Liver (tissue), 9 donors: ENCODE measurements around the gene SULT1A2. TPM values are rescaled to one million over a fixed set of nuclear protein-coding genes. Genes with fewer than 3 reads are reported as not detected.
A peak's percentile ranks its signal among the peaks of the same experiment; 100 is the strongest.
"Not testable (repeated sequence)": the region's sequence is repeated elsewhere in the genome, so short reads cannot be mapped to it uniquely, and the experiment has no call there.

Experiments
- DNase-seq: peaks from one replicate; pipeline ENCODE4 v3.0.0-alpha.2; 2017; ENCODE audit warnings: low spot score
- H3K27ac ChIP-seq, 2 donors: one replicate each; pipeline ENCODE4 v1.7.0; 2013; ENCODE audit warnings: inconsistent platforms in 2 of 2, low read length in 2 of 2, control low read depth in 1 of 2, low read depth in 1 of 2, mild to moderate bottlenecking in 1 of 2
- H3K27me3 ChIP-seq, 4 donors: one replicate each; pipeline versions ENCODE4 v1.6.1 to v1.7.0; 2013; ENCODE audit warnings: low read length in 3 of 4, inconsistent platforms in 1 of 4, mild to moderate bottlenecking in 1 of 4, moderate library complexity in 1 of 4; ENCODE audit not compliant: control insufficient read depth in 4 of 4, insufficient read depth in 4 of 4
- H3K36me3 ChIP-seq, 4 donors: one replicate each; pipeline versions ENCODE4 v1.6.1 to v1.7.0; 2013; ENCODE audit warnings: low read length in 3 of 4, mild to moderate bottlenecking in 3 of 4, low read depth in 1 of 4, moderate library complexity in 1 of 4; ENCODE audit not compliant: control insufficient read depth in 4 of 4, insufficient read depth in 3 of 4
- H3K4me1 ChIP-seq, 4 donors: one replicate each; pipeline versions ENCODE4 v1.6.1 to v1.7.0; 2013; ENCODE audit warnings: low read length in 3 of 4, mild to moderate bottlenecking in 3 of 4, moderate library complexity in 1 of 4; ENCODE audit not compliant: control insufficient read depth in 4 of 4, insufficient read depth in 4 of 4
- H3K4me3 ChIP-seq, 3 donors: one replicate each; pipeline versions ENCODE4 v1.6.1 to v1.7.0; 2013; ENCODE audit warnings: low read length in 3 of 3, control low read depth in 1 of 3, low read depth in 1 of 3, mild to moderate bottlenecking in 1 of 3
- H3K9ac ChIP-seq, 2 donors: one replicate each; pipeline ENCODE4 v1.7.0; 2013; ENCODE audit warnings: low read length in 2 of 2, mild to moderate bottlenecking in 2 of 2, moderate library complexity in 2 of 2, control low read depth in 1 of 2, low read depth in 1 of 2
- H3K9me3 ChIP-seq, 4 donors: one replicate each; pipeline versions ENCODE4 v1.6.1 to v1.7.0; 2013; ENCODE audit warnings: low read length in 3 of 4; ENCODE audit not compliant: control insufficient read depth in 4 of 4
- EGR1 ChIP-seq, 2 donors: IDR thresholded peaks; 2 replicates each; pipeline ENCODE4 v1.6.1; 2016 to 2018; ENCODE audit warnings: antibody characterized with exemption in 2 of 2, low read depth in 2 of 2
- FOXA1 ChIP-seq: IDR thresholded peaks from 2 replicates; pipeline ENCODE4 v1.6.1; 2016; ENCODE audit warnings: antibody characterized with exemption
- FOXA2 ChIP-seq: IDR thresholded peaks from 2 replicates; pipeline ENCODE4 v1.6.1; 2016; ENCODE audit warnings: antibody characterized with exemption
- GABPA ChIP-seq, 2 donors: IDR thresholded peaks in 1 of 2; conservative IDR thresholded peaks in 1 of 2; 2 replicates each; pipeline ENCODE4 v1.6.1; 2016; ENCODE audit warnings: antibody characterized with exemption in 2 of 2, mild to moderate bottlenecking in 1 of 2, moderate library complexity in 1 of 2
- HNF4A ChIP-seq, 2 donors: conservative IDR thresholded peaks; 2 replicates each; pipeline ENCODE4 v1.6.1; 2016; ENCODE audit warnings: antibody characterized with exemption in 2 of 2, mild to moderate bottlenecking in 2 of 2
- HNF4G ChIP-seq: IDR thresholded peaks from 2 replicates; pipeline ENCODE4 v1.6.1; 2016; ENCODE audit warnings: antibody characterized with exemption
- JUND ChIP-seq, 2 donors: IDR thresholded peaks; 2 replicates each; pipeline ENCODE4 v1.6.1; 2016; ENCODE audit warnings: antibody characterized with exemption in 2 of 2
- NR2F2 ChIP-seq: IDR thresholded peaks from 2 replicates; pipeline ENCODE4 v1.6.1; 2016; ENCODE audit warnings: antibody characterized with exemption
- RAD21 ChIP-seq, 2 donors: IDR thresholded peaks; 2 replicates each; pipeline ENCODE4 v1.6.1; 2016; ENCODE audit warnings: antibody characterized with exemption in 2 of 2, mild to moderate bottlenecking in 2 of 2
- RXRA ChIP-seq, 2 donors: IDR thresholded peaks; 2 replicates each; pipeline ENCODE4 v1.6.1; 2017 to 2018; ENCODE audit warnings: antibody characterized with exemption in 2 of 2, mild to moderate bottlenecking in 1 of 2
- SP1 ChIP-seq: IDR thresholded peaks from 2 replicates; pipeline ENCODE4 v1.6.1; 2018; ENCODE audit warnings: antibody characterized with exemption, mild to moderate bottlenecking
- TAF1 ChIP-seq: conservative IDR thresholded peaks from 2 replicates; pipeline ENCODE4 v1.6.1; 2016; ENCODE audit warnings: antibody characterized with exemption, mild to moderate bottlenecking
- YY1 ChIP-seq: IDR thresholded peaks from 2 replicates; pipeline ENCODE4 v1.6.1; 2016; ENCODE audit warnings: antibody characterized with exemption, mild to moderate bottlenecking
- WGBS: extraction: QIAGEN DNeasy Blood & Tissue Kit; methylation state at CpG from one replicate; pipeline ENCODE4 v1.1.7; 2013; 5-methylcytosine and 5-hydroxymethylcytosine counted together
- polyA plus RNA-seq, 2 donors: library from polyadenylated mRNA; stranded (reverse) in 1 of 2; unstranded in 1 of 2; fragments of 200-250 nt in 1 of 2; fragments of >200 nt in 1 of 2; fragmentation: Nextera tagmentation in 1 of 2; extraction: Ambion mirVana in 1 of 2; gene quantifications; one replicate each; pipeline versions ENCODE4 v1.2.1 to v1.2.3, GENCODE V29; 2013 to 2015
- total RNA-seq, 2 donors: library from RNA; depleted of rRNA; stranded (reverse); fragments of >200 nt; gene quantifications; one replicate each; pipeline ENCODE4 v1.2.3, GENCODE V29; 2014
- TF ChIP-seq, protein P1 (sequence below): IDR thresholded peaks from 2 replicates; pipeline ENCODE4 v1.6.1; 2016; ENCODE audit warnings: antibody characterized with exemption
- TF ChIP-seq, protein P2 (sequence below): IDR thresholded peaks from 2 replicates; pipeline ENCODE4 v1.6.1; 2016; ENCODE audit warnings: antibody characterized with exemption
- TF ChIP-seq, protein P3 (sequence below): fragments of 150-350 bp; IDR thresholded peaks from 2 replicates; pipeline ENCODE4 v1.5.1; 2017; ENCODE audit warnings: improper control_type of control experiment, low read depth, low read length; ENCODE audit not compliant: missing input control
- TF ChIP-seq, protein P4 (sequence below): IDR thresholded peaks from 2 replicates; pipeline ENCODE4 v1.6.1; 2016; ENCODE audit warnings: antibody characterized with exemption, mild to moderate bottlenecking
- TF ChIP-seq, protein P5 (sequence below): IDR thresholded peaks from 2 replicates; pipeline ENCODE4 v1.6.1; 2016; ENCODE audit warnings: antibody characterized with exemption
- donor health status: healthy.
- donor health status: healthy.
- donor health status: healthy.
- donor health status: healthy.
- donor health status: healthy.

Gene SULT1A2
- total and polyA plus RNA-seq, 4 donors: 1.6 to 29.4 (median 14.9) TPM

DNA sequence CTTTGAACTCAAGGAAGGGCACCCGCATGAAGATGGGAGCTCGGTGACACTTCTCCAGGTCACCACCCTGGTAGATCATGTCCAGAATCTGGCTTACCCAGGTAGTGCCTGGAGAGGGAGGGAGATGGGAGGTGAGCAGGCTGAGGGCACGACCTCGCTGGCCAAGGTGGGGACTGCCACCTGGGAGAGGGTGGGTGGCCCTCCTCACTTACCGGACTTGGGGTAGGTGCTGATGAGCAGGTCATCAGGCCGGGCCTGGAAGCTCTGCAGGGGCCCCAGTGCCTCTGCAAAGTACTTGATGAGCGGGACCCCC, 11.6 kb upstream of the SULT1A2 start:
- H3K9me3 ChIP-seq, H3K9ac ChIP-seq, H3K27me3 ChIP-seq, H3K4me3 ChIP-seq, H3K27ac ChIP-seq: not testable (repeated sequence)
- Histone ChIP-seq H3K4me1 (peaks cover 5 to 31% (median 28%) of the 10 kb centered on the region in 4 donors), H3K36me3 (peaks cover 3 to 16% (median 13%) of the 10 kb centered on the region in 4 donors)
- DNase-seq: peak; percentile 16
- 93% methylated on average over 6 of the region's 7 CpGs for WGBS

DNA sequence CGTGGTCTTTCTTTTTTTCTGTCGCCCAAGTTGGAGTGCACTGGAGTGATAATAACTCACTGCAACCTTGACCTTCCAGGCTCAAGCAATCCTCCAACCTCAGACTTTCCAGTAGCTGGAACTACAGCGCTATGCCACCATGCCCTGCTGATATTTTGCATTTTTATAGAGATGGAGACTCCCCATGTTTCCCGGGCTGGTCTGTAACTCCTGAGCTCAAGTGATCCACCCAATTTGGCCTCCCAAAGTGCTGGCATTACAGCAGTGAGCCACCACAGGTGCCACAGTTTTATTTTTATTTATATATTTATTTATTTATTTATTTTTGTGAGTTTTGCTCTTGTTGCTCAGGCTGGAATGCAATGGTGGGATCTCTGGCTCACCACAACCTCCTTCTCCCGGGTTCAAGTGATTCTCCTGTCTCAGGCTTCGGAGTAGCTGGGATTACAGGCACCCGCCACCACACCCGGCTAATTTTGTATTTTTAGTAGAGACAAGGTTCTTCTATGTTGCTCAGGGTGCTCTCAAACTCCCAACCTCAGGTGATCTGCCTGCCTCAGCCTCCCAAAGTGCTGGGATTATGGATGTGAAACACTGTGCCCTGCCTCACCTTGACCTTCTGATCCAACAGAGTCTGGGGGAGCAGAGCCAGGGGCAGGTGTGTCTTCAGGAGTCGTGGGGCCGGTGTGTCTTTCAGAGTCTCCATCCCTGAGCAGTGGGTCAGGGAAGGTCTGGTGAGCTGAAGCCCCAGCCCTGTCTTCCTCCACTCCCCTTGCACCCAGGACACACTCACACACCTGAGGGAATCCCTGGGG, 11.0 kb upstream of the SULT1A2 start:
- H3K27ac ChIP-seq, H3K27me3 ChIP-seq, H3K9ac ChIP-seq, H3K9me3 ChIP-seq, DNase-seq, H3K4me3 ChIP-seq: not testable (repeated sequence)
- Histone ChIP-seq H3K4me1 (peaks cover 5 to 31% (median 28%) of the 10 kb centered on the region in 4 donors), H3K36me3 (peaks cover 3 to 16% (median 13%) of the 10 kb centered on the region in 4 donors)
- WGBS: 95% methylated on average over 10 of the region's 10 CpGs

DNA sequence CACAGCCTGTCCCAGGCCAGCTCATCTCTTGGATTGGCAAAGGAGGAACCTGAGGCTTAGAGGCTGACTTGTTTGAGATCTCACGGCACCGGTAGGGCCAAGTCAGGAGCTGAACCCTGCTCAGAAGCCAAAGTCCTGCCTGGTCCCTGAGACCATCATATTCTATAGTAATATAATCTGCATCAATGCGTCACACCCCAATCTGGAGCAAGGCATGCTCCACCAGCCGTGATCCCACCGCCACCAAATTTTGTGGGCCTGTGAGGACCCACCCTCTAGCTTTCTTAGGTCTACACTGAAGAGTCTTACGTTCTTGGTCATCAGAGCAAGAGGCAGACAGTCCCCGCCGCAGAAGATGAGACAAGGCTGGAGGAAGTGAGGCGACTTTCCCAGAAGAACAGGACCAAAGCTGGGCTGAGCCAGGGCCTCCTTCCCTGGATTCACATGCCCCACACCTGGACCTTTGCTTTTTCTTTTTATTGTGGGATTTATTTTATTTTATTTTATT, 10.3 kb upstream of the SULT1A2 start:
- Histone ChIP-seq H3K9me3 (no peaks in the 10 kb centered on the region), H3K4me1 (peaks cover 5 to 32% (median 29%) of the 10 kb centered on the region in 4 donors), H3K27ac (no peak overlapping the region), H3K4me3 (no peak overlapping the region), H3K27me3 (no peaks in the 10 kb centered on the region), H3K36me3 (peaks cover 3 to 16% (median 13%) of the 10 kb centered on the region in 4 donors), H3K9ac (no peak overlapping the region)
- WGBS: 96% methylated on average over 9 of the region's 9 CpGs
- TF ChIP-seq TAF1 (no peak), FOXA2 (no peak), JUND (IDR thresholded peaks at IDR 0.05) (no peak), GABPA (IDR thresholded peaks at IDR 0.05 in 1 of 2, conservative IDR thresholded peaks at IDR 0.05 in 1 of 2) (no peak), YY1 (no peak), NR2F2 (no peak), EGR1 (IDR thresholded peaks at IDR 0.05; ENCODE audit: low read depth in 2 of 2) (no peak), HNF4A (conservative IDR thresholded peaks at IDR 0.05) (no peak), HNF4G (no peak), FOXA1 (no peak), RXRA (IDR thresholded peaks at IDR 0.05) (no peak), SP1 (no peak), RAD21 (IDR thresholded peaks at IDR 0.05) (no peak)
- TF ChIP-seq, protein P1, sequence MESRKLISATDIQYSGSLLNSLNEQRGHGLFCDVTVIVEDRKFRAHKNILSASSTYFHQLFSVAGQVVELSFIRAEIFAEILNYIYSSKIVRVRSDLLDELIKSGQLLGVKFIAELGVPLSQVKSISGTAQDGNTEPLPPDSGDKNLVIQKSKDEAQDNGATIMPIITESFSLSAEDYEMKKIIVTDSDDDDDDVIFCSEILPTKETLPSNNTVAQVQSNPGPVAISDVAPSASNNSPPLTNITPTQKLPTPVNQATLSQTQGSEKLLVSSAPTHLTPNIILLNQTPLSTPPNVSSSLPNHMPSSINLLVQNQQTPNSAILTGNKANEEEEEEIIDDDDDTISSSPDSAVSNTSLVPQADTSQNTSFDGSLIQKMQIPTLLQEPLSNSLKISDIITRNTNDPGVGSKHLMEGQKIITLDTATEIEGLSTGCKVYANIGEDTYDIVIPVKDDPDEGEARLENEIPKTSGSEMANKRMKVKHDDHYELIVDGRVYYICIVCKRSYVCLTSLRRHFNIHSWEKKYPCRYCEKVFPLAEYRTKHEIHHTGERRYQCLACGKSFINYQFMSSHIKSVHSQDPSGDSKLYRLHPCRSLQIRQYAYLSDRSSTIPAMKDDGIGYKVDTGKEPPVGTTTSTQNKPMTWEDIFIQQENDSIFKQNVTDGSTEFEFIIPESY: no peak
- TF ChIP-seq, protein P2, sequence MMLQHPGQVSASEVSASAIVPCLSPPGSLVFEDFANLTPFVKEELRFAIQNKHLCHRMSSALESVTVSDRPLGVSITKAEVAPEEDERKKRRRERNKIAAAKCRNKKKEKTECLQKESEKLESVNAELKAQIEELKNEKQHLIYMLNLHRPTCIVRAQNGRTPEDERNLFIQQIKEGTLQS: no peak
- TF ChIP-seq, protein P3, sequence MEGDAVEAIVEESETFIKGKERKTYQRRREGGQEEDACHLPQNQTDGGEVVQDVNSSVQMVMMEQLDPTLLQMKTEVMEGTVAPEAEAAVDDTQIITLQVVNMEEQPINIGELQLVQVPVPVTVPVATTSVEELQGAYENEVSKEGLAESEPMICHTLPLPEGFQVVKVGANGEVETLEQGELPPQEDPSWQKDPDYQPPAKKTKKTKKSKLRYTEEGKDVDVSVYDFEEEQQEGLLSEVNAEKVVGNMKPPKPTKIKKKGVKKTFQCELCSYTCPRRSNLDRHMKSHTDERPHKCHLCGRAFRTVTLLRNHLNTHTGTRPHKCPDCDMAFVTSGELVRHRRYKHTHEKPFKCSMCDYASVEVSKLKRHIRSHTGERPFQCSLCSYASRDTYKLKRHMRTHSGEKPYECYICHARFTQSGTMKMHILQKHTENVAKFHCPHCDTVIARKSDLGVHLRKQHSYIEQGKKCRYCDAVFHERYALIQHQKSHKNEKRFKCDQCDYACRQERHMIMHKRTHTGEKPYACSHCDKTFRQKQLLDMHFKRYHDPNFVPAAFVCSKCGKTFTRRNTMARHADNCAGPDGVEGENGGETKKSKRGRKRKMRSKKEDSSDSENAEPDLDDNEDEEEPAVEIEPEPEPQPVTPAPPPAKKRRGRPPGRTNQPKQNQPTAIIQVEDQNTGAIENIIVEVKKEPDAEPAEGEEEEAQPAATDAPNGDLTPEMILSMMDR: no peak
- TF ChIP-seq, protein P4, sequence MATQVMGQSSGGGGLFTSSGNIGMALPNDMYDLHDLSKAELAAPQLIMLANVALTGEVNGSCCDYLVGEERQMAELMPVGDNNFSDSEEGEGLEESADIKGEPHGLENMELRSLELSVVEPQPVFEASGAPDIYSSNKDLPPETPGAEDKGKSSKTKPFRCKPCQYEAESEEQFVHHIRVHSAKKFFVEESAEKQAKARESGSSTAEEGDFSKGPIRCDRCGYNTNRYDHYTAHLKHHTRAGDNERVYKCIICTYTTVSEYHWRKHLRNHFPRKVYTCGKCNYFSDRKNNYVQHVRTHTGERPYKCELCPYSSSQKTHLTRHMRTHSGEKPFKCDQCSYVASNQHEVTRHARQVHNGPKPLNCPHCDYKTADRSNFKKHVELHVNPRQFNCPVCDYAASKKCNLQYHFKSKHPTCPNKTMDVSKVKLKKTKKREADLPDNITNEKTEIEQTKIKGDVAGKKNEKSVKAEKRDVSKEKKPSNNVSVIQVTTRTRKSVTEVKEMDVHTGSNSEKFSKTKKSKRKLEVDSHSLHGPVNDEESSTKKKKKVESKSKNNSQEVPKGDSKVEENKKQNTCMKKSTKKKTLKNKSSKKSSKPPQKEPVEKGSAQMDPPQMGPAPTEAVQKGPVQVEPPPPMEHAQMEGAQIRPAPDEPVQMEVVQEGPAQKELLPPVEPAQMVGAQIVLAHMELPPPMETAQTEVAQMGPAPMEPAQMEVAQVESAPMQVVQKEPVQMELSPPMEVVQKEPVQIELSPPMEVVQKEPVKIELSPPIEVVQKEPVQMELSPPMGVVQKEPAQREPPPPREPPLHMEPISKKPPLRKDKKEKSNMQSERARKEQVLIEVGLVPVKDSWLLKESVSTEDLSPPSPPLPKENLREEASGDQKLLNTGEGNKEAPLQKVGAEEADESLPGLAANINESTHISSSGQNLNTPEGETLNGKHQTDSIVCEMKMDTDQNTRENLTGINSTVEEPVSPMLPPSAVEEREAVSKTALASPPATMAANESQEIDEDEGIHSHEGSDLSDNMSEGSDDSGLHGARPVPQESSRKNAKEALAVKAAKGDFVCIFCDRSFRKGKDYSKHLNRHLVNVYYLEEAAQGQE: no peak
- TF ChIP-seq, protein P5, sequence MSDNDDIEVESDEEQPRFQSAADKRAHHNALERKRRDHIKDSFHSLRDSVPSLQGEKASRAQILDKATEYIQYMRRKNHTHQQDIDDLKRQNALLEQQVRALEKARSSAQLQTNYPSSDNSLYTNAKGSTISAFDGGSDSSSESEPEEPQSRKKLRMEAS: no peak
- no peak for DNase-seq
